Measurements from ENCODE around the gene ZNF236. TPM values are rescaled to one million over a fixed set of nuclear protein-coding genes. Genes with fewer than 3 reads are reported as not detected.

The ZNF236 gene
- total and polyA plus RNA-seq, 4 donors: 0.83 to 8.2 (median 5.0) TPM

DNA sequence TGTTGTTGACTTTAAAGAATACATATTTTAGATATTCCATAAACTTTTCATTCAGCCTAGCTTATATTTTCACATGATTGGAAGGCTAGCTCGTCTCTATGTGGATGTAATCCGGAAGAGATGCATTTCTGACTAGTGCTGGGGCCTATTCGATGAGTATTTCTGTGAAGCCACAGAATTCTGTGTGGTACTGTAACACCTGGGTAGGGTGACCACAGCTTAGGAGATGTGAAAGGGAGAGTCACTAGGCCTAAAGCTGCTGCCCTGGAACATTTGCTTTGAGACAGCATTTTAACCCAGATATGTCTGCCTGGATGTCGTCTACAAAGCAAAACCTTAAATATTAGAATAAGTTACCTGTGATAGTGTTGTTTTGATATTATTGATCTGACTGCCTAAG, 83.5 kb downstream of the ZNF236 start:
- TF ChIP-seq NR2F2 (IDR thresholded peaks at IDR 0.05) (no peak), HNF4G (IDR thresholded peaks at IDR 0.05) (no peak), SP1 (IDR thresholded peaks at IDR 0.05) (no peak), TAF1 (conservative IDR thresholded peaks at IDR 0.05) (no peak), YY1 (IDR thresholded peaks at IDR 0.05) (no peak), HNF4A (conservative IDR thresholded peaks at IDR 0.05) (no peak), EGR1 (IDR thresholded peaks at IDR 0.05; ENCODE audit: low read depth in 2 of 2) (no peak), FOXA1 (IDR thresholded peaks at IDR 0.05) (no peak), FOXA2 (IDR thresholded peaks at IDR 0.05) (no peak), GABPA (IDR thresholded peaks at IDR 0.05 in 1 of 2, conservative IDR thresholded peaks at IDR 0.05 in 1 of 2) (no peak), RAD21 (IDR thresholded peaks at IDR 0.05) (no peak), RXRA (IDR thresholded peaks at IDR 0.05) (no peak), JUND (IDR thresholded peaks at IDR 0.05) (no peak)
- TF ChIP-seq, protein P1, sequence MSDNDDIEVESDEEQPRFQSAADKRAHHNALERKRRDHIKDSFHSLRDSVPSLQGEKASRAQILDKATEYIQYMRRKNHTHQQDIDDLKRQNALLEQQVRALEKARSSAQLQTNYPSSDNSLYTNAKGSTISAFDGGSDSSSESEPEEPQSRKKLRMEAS (IDR thresholded peaks at IDR 0.05): no peak
- TF ChIP-seq, protein P2, sequence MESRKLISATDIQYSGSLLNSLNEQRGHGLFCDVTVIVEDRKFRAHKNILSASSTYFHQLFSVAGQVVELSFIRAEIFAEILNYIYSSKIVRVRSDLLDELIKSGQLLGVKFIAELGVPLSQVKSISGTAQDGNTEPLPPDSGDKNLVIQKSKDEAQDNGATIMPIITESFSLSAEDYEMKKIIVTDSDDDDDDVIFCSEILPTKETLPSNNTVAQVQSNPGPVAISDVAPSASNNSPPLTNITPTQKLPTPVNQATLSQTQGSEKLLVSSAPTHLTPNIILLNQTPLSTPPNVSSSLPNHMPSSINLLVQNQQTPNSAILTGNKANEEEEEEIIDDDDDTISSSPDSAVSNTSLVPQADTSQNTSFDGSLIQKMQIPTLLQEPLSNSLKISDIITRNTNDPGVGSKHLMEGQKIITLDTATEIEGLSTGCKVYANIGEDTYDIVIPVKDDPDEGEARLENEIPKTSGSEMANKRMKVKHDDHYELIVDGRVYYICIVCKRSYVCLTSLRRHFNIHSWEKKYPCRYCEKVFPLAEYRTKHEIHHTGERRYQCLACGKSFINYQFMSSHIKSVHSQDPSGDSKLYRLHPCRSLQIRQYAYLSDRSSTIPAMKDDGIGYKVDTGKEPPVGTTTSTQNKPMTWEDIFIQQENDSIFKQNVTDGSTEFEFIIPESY (IDR thresholded peaks at IDR 0.05): no peak
- TF ChIP-seq, protein P3, sequence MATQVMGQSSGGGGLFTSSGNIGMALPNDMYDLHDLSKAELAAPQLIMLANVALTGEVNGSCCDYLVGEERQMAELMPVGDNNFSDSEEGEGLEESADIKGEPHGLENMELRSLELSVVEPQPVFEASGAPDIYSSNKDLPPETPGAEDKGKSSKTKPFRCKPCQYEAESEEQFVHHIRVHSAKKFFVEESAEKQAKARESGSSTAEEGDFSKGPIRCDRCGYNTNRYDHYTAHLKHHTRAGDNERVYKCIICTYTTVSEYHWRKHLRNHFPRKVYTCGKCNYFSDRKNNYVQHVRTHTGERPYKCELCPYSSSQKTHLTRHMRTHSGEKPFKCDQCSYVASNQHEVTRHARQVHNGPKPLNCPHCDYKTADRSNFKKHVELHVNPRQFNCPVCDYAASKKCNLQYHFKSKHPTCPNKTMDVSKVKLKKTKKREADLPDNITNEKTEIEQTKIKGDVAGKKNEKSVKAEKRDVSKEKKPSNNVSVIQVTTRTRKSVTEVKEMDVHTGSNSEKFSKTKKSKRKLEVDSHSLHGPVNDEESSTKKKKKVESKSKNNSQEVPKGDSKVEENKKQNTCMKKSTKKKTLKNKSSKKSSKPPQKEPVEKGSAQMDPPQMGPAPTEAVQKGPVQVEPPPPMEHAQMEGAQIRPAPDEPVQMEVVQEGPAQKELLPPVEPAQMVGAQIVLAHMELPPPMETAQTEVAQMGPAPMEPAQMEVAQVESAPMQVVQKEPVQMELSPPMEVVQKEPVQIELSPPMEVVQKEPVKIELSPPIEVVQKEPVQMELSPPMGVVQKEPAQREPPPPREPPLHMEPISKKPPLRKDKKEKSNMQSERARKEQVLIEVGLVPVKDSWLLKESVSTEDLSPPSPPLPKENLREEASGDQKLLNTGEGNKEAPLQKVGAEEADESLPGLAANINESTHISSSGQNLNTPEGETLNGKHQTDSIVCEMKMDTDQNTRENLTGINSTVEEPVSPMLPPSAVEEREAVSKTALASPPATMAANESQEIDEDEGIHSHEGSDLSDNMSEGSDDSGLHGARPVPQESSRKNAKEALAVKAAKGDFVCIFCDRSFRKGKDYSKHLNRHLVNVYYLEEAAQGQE (IDR thresholded peaks at IDR 0.05): no peak
- TF ChIP-seq, protein P4, sequence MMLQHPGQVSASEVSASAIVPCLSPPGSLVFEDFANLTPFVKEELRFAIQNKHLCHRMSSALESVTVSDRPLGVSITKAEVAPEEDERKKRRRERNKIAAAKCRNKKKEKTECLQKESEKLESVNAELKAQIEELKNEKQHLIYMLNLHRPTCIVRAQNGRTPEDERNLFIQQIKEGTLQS (IDR thresholded peaks at IDR 0.05): no peak
- TF ChIP-seq, protein P5, sequence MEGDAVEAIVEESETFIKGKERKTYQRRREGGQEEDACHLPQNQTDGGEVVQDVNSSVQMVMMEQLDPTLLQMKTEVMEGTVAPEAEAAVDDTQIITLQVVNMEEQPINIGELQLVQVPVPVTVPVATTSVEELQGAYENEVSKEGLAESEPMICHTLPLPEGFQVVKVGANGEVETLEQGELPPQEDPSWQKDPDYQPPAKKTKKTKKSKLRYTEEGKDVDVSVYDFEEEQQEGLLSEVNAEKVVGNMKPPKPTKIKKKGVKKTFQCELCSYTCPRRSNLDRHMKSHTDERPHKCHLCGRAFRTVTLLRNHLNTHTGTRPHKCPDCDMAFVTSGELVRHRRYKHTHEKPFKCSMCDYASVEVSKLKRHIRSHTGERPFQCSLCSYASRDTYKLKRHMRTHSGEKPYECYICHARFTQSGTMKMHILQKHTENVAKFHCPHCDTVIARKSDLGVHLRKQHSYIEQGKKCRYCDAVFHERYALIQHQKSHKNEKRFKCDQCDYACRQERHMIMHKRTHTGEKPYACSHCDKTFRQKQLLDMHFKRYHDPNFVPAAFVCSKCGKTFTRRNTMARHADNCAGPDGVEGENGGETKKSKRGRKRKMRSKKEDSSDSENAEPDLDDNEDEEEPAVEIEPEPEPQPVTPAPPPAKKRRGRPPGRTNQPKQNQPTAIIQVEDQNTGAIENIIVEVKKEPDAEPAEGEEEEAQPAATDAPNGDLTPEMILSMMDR (IDR thresholded peaks at IDR 0.05; ENCODE audit: low read depth, low read length, missing input control): no peak
- peaks cover 3 to 25% (median 15%) of the 10 kb centered on the region in 4 donors for H3K36me3 ChIP-seq (ENCODE audit: control insufficient read depth in 4 of 4, insufficient read depth in 3 of 4, low read depth in 1 of 4, low read length in 3 of 4)

More for the DNA sequence above, 83.5 kb downstream of the ZNF236 start:
- no peak overlapping the region for H3K4me3 ChIP-seq (ENCODE audit: low read depth in 1 of 3, low read length in 3 of 3)
- no peaks in the 10 kb centered on the region for H3K27me3 ChIP-seq (ENCODE audit: control insufficient read depth in 4 of 4, insufficient read depth in 4 of 4, low read length in 3 of 4)
- no peak overlapping the region for H3K9ac ChIP-seq (ENCODE audit: low read depth in 1 of 2, low read length in 2 of 2)
- 99% methylated on average over 4 of the region's 4 CpGs for WGBS
- DNase-seq (ENCODE audit: low spot score): no peak
- H3K9me3 ChIP-seq (ENCODE audit: control insufficient read depth in 4 of 4, low read length in 3 of 4): no peaks in the 10 kb centered on the region
- H3K4me1 ChIP-seq (ENCODE audit: control insufficient read depth in 4 of 4, insufficient read depth in 4 of 4, low read length in 3 of 4): no peaks in the 10 kb centered on the region
- no peak overlapping the region for H3K27ac ChIP-seq (ENCODE audit: low read depth in 1 of 2, low read length in 2 of 2)

All from liver (tissue), 9 donors.